ENCODE data around the gene LRCH1. TPM values are rescaled to one million over a fixed set of nuclear protein-coding genes. Genes with fewer than 3 reads are reported as not detected.

LRCH1 gene
- total RNA-seq, 1 experiment from 2014 or later = 16.5 TPM

DNA sequence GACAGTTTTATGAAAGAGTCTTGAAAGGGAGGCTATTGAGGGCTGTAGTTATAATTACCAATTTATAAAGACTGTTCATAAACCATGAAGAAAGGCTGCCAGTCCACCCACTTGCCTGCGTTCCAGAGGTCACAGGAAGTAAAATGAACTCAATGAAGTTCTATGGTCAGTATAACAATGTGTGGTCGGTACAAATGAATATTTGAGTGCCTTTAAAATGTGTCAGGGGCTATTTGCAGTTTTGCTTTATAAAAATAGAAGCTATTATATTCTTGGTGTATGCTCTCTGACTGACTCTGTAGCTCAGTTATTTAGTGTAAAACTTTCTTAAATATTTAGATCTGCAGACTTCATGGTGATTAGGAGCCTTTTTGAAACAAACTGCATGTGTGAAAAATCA is 197.0 kb downstream of the LRCH1 start:
- ChIA-PET POLR2A (interaction anchor here (0.6 kb wide), 2 partner anchors 88 to 155 kb away, joined by 3 to 4 read pairs; no protein-coding TSS in a partner anchor), CTCF (interaction anchor here (0.6 kb wide), 1 partner anchor 732 kb away, joined by 3 read pairs; no protein-coding TSS in a partner anchor)
- intact Hi-C loops (cut with micrococcal nuclease) = no loop called here
- Mint-ChIP-seq H3K27me3 (ENCODE audit: insufficient read depth, unreplicated experiment) (no peaks in the 10 kb centered on the region), H3K27ac (ENCODE audit: low read depth, unreplicated experiment) (no peak overlapping the region), H3K9me3 (ENCODE audit: unreplicated experiment) (no peaks in the 10 kb centered on the region), H3K4me3 (ENCODE audit: unreplicated experiment) (no peak overlapping the region), H3K4me1 (ENCODE audit: insufficient read depth, unreplicated experiment) (no peaks in the 10 kb centered on the region), H3K36me3 (ENCODE audit: insufficient read depth, unreplicated experiment) (peaks cover 21% of the 10 kb centered on the region)
- no TSS peak for BruUV-seq (replicated peaks)
- TF ChIP-seq, protein P1, sequence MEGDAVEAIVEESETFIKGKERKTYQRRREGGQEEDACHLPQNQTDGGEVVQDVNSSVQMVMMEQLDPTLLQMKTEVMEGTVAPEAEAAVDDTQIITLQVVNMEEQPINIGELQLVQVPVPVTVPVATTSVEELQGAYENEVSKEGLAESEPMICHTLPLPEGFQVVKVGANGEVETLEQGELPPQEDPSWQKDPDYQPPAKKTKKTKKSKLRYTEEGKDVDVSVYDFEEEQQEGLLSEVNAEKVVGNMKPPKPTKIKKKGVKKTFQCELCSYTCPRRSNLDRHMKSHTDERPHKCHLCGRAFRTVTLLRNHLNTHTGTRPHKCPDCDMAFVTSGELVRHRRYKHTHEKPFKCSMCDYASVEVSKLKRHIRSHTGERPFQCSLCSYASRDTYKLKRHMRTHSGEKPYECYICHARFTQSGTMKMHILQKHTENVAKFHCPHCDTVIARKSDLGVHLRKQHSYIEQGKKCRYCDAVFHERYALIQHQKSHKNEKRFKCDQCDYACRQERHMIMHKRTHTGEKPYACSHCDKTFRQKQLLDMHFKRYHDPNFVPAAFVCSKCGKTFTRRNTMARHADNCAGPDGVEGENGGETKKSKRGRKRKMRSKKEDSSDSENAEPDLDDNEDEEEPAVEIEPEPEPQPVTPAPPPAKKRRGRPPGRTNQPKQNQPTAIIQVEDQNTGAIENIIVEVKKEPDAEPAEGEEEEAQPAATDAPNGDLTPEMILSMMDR (IDR thresholded peaks at IDR 0.05; ENCODE audit: unreplicated experiment) = no peak
- no peak for DNase-seq (ENCODE audit: unreplicated experiment)

DNA sequence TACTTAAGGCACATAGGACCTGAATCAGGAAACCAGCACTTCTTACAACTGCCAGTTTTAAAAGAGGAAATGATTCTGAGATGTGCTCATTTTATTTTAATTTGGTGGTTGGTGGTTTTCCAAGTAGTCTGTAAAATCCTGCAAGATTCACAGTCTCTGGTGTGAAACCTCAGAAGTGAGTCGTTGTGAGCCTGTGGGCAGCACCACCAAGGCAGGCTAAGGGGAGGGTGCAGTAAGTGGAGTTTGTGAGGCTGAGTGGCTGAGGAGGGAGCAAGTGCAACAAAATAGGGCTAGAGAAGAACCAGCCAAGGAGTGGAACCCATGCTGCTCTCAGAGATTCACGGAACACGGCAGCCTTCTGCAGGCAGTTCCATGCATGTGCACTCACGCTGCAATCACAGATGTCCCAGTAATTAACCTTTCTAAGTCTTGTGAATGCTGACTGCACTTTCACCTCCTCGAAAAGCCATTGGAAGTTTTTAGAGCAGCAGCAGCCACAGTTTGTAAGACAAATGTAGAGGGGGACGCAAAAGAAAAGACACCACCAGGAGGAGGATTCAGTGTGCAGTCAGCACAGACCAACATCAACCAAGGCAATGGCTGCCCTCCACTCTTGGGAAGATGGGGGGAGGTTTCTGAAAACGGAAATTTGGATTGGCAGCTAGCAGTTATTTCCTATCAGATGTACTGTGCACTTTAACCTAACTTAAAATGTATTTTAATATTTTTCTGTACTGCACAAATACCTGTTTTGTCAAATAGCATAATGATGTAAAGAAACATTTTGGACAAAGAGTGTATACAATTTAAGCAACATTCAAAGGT is 199.1 kb downstream of the LRCH1 start:
- H3K27me3 Mint-ChIP-seq (ENCODE audit: insufficient read depth, unreplicated experiment) = no peaks in the 10 kb centered on the region
- peaks cover 21% of the 10 kb centered on the region for H3K36me3 Mint-ChIP-seq (ENCODE audit: insufficient read depth, unreplicated experiment)
- no peaks in the 10 kb centered on the region for H3K9me3 Mint-ChIP-seq (ENCODE audit: unreplicated experiment)
- ChIA-PET CTCF (interaction anchor here (0.6 to 1.5 kb wide), 2 partner anchors 12 to 13 kb away, joined by 3 to 5 read pairs; no protein-coding TSS in a partner anchor), POLR2A (no interaction called here)
- no peak overlapping the region for H3K4me3 Mint-ChIP-seq (ENCODE audit: unreplicated experiment)
- no peak for DNase-seq (ENCODE audit: unreplicated experiment)
- no TSS peak for BruUV-seq (replicated peaks)
- TF ChIP-seq, protein P1 (IDR thresholded peaks at IDR 0.05; ENCODE audit: unreplicated experiment) = no peak
- H3K4me1 Mint-ChIP-seq (ENCODE audit: insufficient read depth, unreplicated experiment) = no peaks in the 10 kb centered on the region
- H3K27ac Mint-ChIP-seq (ENCODE audit: low read depth, unreplicated experiment) = no peak overlapping the region
- intact Hi-C loops (cut with micrococcal nuclease) = no loop called here

DNA sequence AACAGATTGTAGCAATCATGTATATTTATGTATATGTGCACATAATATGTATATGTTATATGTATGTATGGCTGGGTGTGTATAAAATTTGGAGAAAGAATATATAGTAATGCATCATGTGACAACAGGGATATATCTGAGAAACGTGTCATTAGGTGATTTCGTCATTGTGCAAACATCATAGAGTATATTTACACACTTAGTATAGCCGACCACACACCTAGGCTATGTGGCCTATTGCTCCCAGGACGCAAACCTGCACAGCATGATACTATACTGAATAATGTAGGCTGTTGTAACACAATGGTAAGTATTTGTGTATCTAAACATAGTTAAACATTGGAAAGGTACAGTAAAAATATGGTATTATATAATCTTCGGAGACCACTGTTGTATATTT is 200.2 kb downstream of the LRCH1 start:
- no peak for DNase-seq (ENCODE audit: unreplicated experiment)
- CTCF ChIA-PET = no interaction called here
- Mint-ChIP-seq H3K27ac (ENCODE audit: low read depth, unreplicated experiment) (no peak overlapping the region), H3K27me3 (ENCODE audit: insufficient read depth, unreplicated experiment) (no peaks in the 10 kb centered on the region), H3K9me3 (ENCODE audit: unreplicated experiment) (no peaks in the 10 kb centered on the region), H3K4me3 (ENCODE audit: unreplicated experiment) (no peak overlapping the region), H3K36me3 (ENCODE audit: insufficient read depth, unreplicated experiment) (peaks cover 21% of the 10 kb centered on the region), H3K4me1 (ENCODE audit: insufficient read depth, unreplicated experiment) (no peaks in the 10 kb centered on the region)
- TF ChIP-seq, protein P1 (IDR thresholded peaks at IDR 0.05; ENCODE audit: unreplicated experiment) = no peak
- POLR2A ChIA-PET = no interaction called here
- BruUV-seq (replicated peaks) = no TSS peak
- intact Hi-C loops (cut with micrococcal nuclease) = no loop called here

DNA sequence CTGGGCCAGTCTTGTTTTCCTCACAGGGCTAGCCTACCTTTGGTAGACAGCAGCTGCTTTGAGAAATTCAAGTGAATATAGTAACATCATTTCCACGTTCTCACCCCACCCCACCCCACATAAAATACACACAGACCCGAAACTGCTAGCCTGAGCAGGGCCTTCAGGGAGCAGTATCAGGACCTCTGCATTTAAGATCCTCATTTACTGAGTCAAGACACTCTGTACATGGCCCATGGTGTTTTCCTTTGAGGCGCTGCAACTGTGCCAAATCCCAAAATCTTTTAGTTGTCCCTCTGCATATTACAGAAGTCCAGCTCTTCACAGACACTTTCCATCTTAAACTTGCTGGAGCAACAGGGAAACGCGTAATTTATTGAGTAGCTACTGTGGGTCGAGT is 200.9 kb downstream of the LRCH1 start:
- no TSS peak for BruUV-seq (replicated peaks)
- TF ChIP-seq, protein P1 (IDR thresholded peaks at IDR 0.05; ENCODE audit: unreplicated experiment) = no peak
- CTCF ChIA-PET = no interaction called here
- no peak for DNase-seq (ENCODE audit: unreplicated experiment)
- no peaks in the 10 kb centered on the region for H3K27me3 Mint-ChIP-seq (ENCODE audit: insufficient read depth, unreplicated experiment)
- peaks cover 21% of the 10 kb centered on the region for H3K36me3 Mint-ChIP-seq (ENCODE audit: insufficient read depth, unreplicated experiment)
- no peaks in the 10 kb centered on the region for H3K4me1 Mint-ChIP-seq (ENCODE audit: insufficient read depth, unreplicated experiment)
- H3K4me3 Mint-ChIP-seq (ENCODE audit: unreplicated experiment) = no peak overlapping the region
- no peaks in the 10 kb centered on the region for H3K9me3 Mint-ChIP-seq (ENCODE audit: unreplicated experiment)
- intact Hi-C loops (cut with micrococcal nuclease) = no loop called here
- no peak overlapping the region for H3K27ac Mint-ChIP-seq (ENCODE audit: low read depth, unreplicated experiment)
- POLR2A ChIA-PET = no interaction called here
